Measurements from ENCODE around the gene FSCN2.

The FSCN2 gene

GRCh38 chr17:81558941-81559806 is 31.0 kb downstream of the FSCN2 start:
- DNase-seq, result no peak

- DNase-seq, result no peak
These were observed 33.3 kb downstream of the FSCN2 start for GRCh38 chr17:81561494-81561885.

GRCh38 chr17:81563861-81564586 is 35.8 kb downstream of the FSCN2 start:
- no peak for DNase-seq

GRCh38 chr17:81564778-81565177 is 36.6 kb downstream of the FSCN2 start:
- DNase-seq, result no peak

- no peak for DNase-seq
These were observed 37.1 kb downstream of the FSCN2 start for GRCh38 chr17:81565231-81565630.

- no peak for DNase-seq
These were observed 38.4 kb downstream of the FSCN2 start for GRCh38 chr17:81566461-81567126.

- no peak for DNase-seq
These were observed 39.0 kb downstream of the FSCN2 start for GRCh38 chr17:81567191-81567590.

GRCh38 chr17:81568416-81568815 is 40.2 kb downstream of the FSCN2 start:
- DNase-seq, result no peak

GRCh38 chr17:81569986-81570514 is 41.9 kb downstream of the FSCN2 start:
- no peak for DNase-seq

GRCh38 chr17:81570964-81571363 is 42.8 kb downstream of the FSCN2 start:
- no peak for DNase-seq

GRCh38 chr17:81572563-81573168 is 44.5 kb downstream of the FSCN2 start:
- DNase-seq, result no peak

GRCh38 chr17:81573794-81574642 is 45.8 kb downstream of the FSCN2 start:
- DNase-seq, result peak; percentile 63

- DNase-seq, result no peak
These were observed 46.4 kb downstream of the FSCN2 start for GRCh38 chr17:81574643-81574956.

- no peak for DNase-seq
These were observed 47.7 kb downstream of the FSCN2 start for GRCh38 chr17:81575836-81576235.

GRCh38 chr17:81576621-81577277 is 48.6 kb downstream of the FSCN2 start:
- DNase-seq, result no peak

GRCh38 chr17:81577278-81578000 is 49.3 kb downstream of the FSCN2 start:
- no peak for DNase-seq

GRCh38 chr17:81578038-81578441 is 49.9 kb downstream of the FSCN2 start:
- DNase-seq, result no peak

- DNase-seq, result no peak
These were observed 50.5 kb downstream of the FSCN2 start for GRCh38 chr17:81578561-81579225.

GRCh38 chr17:81579298-81579697 is 51.1 kb downstream of the FSCN2 start:
- DNase-seq, result no peak

- DNase-seq, result no peak
These were observed 51.7 kb downstream of the FSCN2 start for GRCh38 chr17:81579821-81580321.

Measured in NCI-H82 (cell line).